RWPE2 (cell line): ENCODE measurements around the gene CSMD2.

Experiments
- ATAC-seq: fragments of 200-7000 bp; cut with Tn5 transposase; 3 replicates; pipeline ENCODE4 v1.9.1; 2021; ENCODE audit warnings: low read depth
- DNase-seq: peaks from one replicate; pipeline ENCODE4 v3.0.0-alpha.2; 2020; ENCODE audit warnings: low spot score
- H3K27ac ChIP-seq: fragments of 450-650 bp; 2 replicates; pipeline ENCODE4 v1.5.1; 2017; ENCODE audit warnings: mild to moderate bottlenecking; ENCODE audit not compliant: poor library complexity, severe bottlenecking
- H3K27me3 ChIP-seq: fragments of 250-450 bp; sonication (Bioruptor Pico); 2 replicates; pipeline ENCODE4 v1.5.1; 2021; ENCODE audit warnings: mild to moderate bottlenecking, moderate library complexity; ENCODE audit not compliant: insufficient read depth, poor library complexity, severe bottlenecking
- H3K36me3 ChIP-seq: fragments of 250-450 bp; sonication (Bioruptor Pico); 2 replicates; pipeline ENCODE4 v1.5.1; 2020; ENCODE audit warnings: low read depth, mild to moderate bottlenecking, moderate library complexity
- H3K4me1 ChIP-seq: fragments of 250-450 bp; sonication (Bioruptor Pico); 2 replicates; pipeline ENCODE4 v1.5.1; 2021; ENCODE audit warnings: mild to moderate bottlenecking, moderate library complexity; ENCODE audit not compliant: insufficient read depth, poor library complexity, severe bottlenecking
- H3K4me3 ChIP-seq: fragments of 250-450 bp; sonication (Bioruptor Pico); 2 replicates; pipeline ENCODE4 v1.5.1; 2021; ENCODE audit warnings: mild to moderate bottlenecking, moderate library complexity; ENCODE audit not compliant: severe bottlenecking
- H3K9me3 ChIP-seq: fragments of 250-450 bp; sonication (Bioruptor Pico); 2 replicates; pipeline ENCODE4 v1.5.1; 2021; ENCODE audit warnings: mild to moderate bottlenecking, moderate library complexity; ENCODE audit not compliant: severe bottlenecking
- CTCF ChIP-seq: fragments of 450-650 bp; IDR thresholded peaks from one replicate; pipeline ENCODE4 v1.5.1; 2017; ENCODE audit warnings: mild to moderate bottlenecking, moderate library complexity; ENCODE audit not compliant: poor library complexity, severe bottlenecking

The CSMD2 gene

GRCh38 chr1:33984906-33985565 is 180.0 kb downstream of the CSMD2 start:
- no peak overlapping the region for H3K4me3 ChIP-seq
- H3K9me3 ChIP-seq: no peaks in the 10 kb centered on the region
- H3K4me1 ChIP-seq: no peaks in the 10 kb centered on the region
- no peak for ATAC-seq
- peaks cover 4% of the 10 kb centered on the region for H3K27me3 ChIP-seq
- no peak for DNase-seq
- TF ChIP-seq CTCF: no peak
- no peaks in the 10 kb centered on the region for H3K36me3 ChIP-seq
- no peak overlapping the region for H3K27ac ChIP-seq

- no peak overlapping the region for H3K27ac ChIP-seq
- H3K4me1 ChIP-seq: no peaks in the 10 kb centered on the region
- no peaks in the 10 kb centered on the region for H3K36me3 ChIP-seq
- DNase-seq (no peak), ATAC-seq (no peak)
- TF ChIP-seq CTCF: no peak
- no peaks in the 10 kb centered on the region for H3K9me3 ChIP-seq
- H3K27me3 ChIP-seq: no peaks in the 10 kb centered on the region
- no peak overlapping the region for H3K4me3 ChIP-seq
Measured at GRCh38 chr1:33982419-33982818, 182.6 kb downstream of the CSMD2 start.

GRCh38 chr1:33979341-33979740 is 185.7 kb downstream of the CSMD2 start:
- Histone ChIP-seq H3K27ac (no peak overlapping the region), H3K27me3 (no peaks in the 10 kb centered on the region), H3K4me3 (no peak overlapping the region), H3K36me3 (no peaks in the 10 kb centered on the region), H3K9me3 (no peaks in the 10 kb centered on the region), H3K4me1 (no peaks in the 10 kb centered on the region)
- TF ChIP-seq CTCF: no peak
- DNase-seq (no peak), ATAC-seq (no peak)

- Histone ChIP-seq H3K9me3 (no peaks in the 10 kb centered on the region), H3K27ac (no peak overlapping the region), H3K36me3 (no peaks in the 10 kb centered on the region), H3K27me3 (no peaks in the 10 kb centered on the region), H3K4me1 (no peaks in the 10 kb centered on the region), H3K4me3 (no peak overlapping the region)
- no peak for TF ChIP-seq CTCF
- DNase-seq: no peak
- no peak for ATAC-seq
Measured at GRCh38 chr1:33975961-33976360, 189.1 kb downstream of the CSMD2 start.

- H3K36me3 ChIP-seq: no peaks in the 10 kb centered on the region
- no peak overlapping the region for H3K4me3 ChIP-seq
- no peaks in the 10 kb centered on the region for H3K9me3 ChIP-seq
- ATAC-seq: no peak
- H3K4me1 ChIP-seq: no peaks in the 10 kb centered on the region
- no peaks in the 10 kb centered on the region for H3K27me3 ChIP-seq
- H3K27ac ChIP-seq: no peak overlapping the region
- no peak for DNase-seq
- no peak for TF ChIP-seq CTCF
Measured at GRCh38 chr1:33973799-33974545, 191.1 kb downstream of the CSMD2 start.
